AG08395 (cell line): ENCODE measurements around the gene RPUSD3.
"Not testable (repeated sequence)": the region's sequence is repeated elsewhere in the genome, so short reads cannot be mapped to it uniquely, and the experiment has no call there.

Source experiments
- DNase-seq: peaks from one replicate; pipeline ENCODE4 v3.0.0; 2012; ENCODE audit warnings: mixed read lengths, low spot score

RPUSD3 gene

GRCh38 chr3:9843715-9844438 lies at the start of gene RPUSD3:
RPUSD3 (minus strand) TSS chr3:9844008; CDS start chr3:9843990, 18 bp downstream.
- peak; percentile 100 for DNase-seq

DNA sequence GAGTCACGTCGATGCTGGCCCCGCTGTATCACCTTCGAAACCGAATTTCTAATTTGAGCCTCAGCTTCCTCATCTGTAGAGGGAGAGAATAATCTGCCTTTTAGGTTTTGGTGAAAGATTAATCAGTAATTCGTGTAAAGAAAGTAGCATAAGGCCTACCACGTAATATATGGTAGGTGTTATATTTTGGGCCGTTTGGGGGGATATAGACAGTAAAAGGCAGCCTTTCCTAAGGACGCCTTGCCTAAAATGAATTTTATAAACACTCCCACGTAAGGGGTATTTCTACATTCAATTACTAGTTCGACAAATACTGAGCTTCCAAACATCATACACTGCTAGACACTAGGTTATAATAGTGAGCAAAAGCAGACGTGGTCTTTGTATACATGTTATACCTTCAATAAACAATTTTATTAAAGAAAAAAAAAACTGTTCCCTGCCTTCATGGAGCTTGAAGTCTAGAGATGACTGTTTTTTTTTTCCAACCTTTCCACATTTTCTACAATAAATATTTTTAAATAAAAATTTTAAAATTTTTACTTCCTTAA lies 47.3 kb upstream of the RPUSD3 start:
- no peak for DNase-seq

DNA sequence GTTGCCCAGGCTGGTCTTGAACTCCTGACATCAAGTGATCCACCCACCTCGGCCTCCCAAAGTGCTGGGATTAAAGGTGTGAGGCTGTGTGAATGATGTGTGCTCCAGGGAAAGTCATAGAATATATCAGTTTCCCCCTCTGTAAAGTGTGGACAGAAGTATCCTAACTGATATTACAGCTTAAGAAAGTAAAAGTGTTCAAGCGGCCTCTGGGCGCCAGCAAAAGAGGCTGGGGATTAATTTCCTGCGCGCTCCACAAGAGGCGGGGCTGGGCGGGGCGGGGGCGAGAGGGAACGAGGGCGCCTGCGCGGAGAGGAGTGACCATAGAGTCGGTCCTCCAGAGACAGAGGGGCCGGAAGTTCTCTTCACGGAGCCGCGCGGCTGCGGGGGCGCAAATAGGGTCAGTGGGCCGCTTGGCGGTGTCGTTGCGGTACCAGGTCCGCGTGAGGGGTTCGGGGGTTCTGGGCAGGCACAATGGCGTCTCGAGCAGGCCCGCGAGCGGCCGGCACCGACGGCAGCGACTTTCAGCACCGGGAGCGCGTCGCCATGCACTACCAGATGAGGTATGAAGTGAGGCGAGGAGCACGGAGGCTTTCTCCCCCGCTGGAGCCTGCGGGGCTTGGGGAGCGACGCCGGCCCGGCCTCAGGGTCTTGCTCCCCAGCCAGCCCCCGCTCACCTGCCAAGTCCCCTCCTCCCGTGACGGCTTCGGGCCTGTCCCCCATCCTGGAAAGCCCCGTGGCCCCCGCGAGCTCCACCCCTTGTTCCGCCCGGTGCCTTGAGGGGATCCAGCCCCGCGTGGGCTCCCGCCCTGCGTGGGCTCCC lies 46.7 kb upstream of the RPUSD3 start, which contains the start of gene JAGN1:
TSS of gene JAGN1 (plus strand) at position 362 of the 823 bp plus-strand sequence. CDS start at position 475, 113 bp downstream.
- DNase-seq = peak; percentile 96

DNA sequence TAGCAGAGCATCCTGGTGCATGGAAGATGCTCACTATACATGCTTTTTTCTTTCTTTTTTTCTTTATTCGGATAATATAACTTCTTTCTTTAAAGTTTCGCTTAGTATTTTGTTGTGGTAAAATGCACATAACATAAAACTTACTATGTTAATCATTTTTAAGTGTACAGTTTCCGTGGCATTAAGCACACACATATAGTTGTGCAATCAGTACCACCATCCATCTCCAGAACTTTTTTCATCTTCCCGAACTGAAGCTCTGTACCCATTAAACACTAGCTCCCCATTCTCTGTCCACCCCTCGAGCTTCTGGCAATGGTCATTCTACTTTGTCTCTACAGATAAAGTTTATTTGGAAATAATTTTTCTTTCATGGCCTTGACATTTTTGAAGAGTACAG lies 45.6 kb upstream of the RPUSD3 start:
- DNase-seq = no peak

- no peak for DNase-seq
Measured at GRCh38 chr3:9888540-9888939, 44.7 kb upstream of the RPUSD3 start.

DNA sequence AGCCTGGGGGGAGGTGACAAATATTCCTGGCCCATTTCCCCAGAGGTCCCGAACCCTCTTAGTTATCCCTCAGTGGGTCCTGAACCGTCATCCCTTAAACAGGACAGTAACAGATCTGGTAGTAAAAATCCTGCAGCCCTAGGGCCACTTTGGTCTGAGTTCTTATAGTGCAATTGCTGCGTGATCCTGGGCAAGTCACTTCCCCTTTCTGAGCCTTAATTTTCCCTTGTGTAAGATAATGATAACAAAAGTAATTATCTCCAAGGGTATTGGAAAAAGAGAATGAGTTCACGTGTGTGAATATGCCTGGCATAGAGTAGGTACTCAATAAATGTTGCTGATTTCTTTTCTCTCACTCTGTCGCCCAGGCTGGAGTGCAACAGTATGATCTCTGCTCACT lies 43.7 kb upstream of the RPUSD3 start:
- DNase-seq = no peak

GRCh38 chr3:9886328-9886727 lies 42.5 kb upstream of the RPUSD3 start:
- no peak for DNase-seq

DNA sequence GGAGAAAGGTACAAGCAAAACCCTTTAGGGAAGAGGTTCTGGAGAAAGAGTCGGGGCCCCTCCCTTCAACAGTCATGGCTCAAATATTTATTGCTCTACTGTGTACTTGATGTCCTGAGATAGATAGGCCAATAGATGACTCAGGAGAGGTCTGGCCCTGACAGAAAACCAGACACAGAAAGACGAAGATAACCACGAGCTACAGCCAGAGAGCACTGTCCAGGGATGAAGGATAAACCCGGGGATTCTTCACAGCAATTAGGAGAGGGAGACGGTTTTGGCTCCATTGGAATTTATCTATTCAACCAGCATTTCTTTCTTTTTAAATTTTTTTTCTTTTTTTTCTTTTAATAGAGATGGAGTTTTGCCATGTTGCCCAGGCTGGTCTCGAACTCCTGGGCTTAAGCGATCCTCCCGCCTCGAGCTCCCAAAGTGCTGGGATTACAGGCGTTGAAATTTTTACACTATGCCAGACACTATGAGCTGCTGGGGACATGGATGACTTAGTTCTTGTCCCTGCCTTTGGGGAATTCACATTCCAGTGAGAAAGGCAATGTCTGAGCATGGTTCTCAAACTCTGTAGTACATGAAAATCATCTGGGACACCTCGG lies 40.9 kb upstream of the RPUSD3 start:
- DNase-seq = peak; percentile 85

- peak; percentile 44 for DNase-seq
Measured at GRCh38 chr3:9883706-9884554, 40.1 kb upstream of the RPUSD3 start.

GRCh38 chr3:9881441-9881840 lies 37.6 kb upstream of the RPUSD3 start:
- DNase-seq = no peak

DNA sequence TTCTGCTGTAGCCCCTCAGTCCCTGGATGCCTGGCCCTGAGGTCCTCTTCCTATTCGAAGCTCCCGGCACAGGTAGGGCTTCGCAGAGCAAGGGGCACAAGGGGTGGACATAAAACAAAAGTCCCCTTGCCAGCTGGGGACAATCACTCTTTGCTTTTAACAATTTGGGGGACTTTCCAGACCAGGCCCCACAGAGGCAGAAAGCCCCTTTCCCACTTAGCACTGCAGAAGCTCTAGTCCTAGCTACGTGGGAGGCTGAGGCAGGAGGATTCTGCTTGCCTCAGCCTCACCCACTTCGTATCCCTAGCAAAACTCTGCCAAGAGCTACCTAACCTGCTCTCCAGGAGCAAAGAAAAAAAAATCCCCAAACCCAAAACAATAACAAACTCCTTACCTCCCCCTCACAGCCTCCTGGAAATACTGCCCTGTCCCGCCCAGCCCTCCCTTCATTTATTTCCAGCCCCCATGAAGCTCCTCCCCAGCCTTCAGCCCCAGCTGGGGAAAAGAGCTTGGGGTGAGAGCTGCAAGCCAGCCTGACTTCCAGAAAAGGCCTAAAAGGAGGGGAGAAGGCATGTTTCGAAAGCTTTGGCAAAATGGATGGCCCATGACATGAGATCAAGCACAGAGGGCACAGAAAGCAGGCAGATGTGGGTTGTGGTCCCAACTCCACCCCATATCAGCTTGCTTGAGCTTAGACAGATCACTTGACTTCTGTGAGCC lies 36.2 kb upstream of the RPUSD3 start, which contains the start of gene CIDEC:
TSS of gene CIDEC (minus strand) at position 424 of the 720 bp plus-strand sequence. CDS start 1,767 bp downstream, outside the sequence.
- DNase-seq = no peak

DNA sequence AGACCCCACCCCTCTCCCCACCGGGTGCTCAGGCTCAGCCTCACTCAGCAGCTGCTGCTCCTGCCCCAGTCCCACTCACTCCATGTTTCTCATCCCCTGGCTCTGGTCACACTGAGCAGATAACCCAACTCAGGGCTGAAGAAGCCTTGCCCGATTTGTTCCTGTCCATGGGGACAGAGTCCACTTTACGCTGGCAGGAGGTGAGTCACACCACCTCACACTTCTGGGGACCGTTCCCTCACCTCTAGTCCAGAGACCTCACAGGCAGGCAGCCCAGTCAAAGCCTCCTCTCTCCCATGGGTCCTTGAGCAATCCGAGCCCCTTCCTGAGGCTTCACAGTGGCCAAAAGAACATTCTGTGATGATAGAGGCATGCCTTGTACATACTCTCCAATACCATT lies 34.9 kb upstream of the RPUSD3 start:
- DNase-seq = no peak

GRCh38 chr3:9876991-9877390 lies 33.2 kb upstream of the RPUSD3 start:
- DNase-seq = no peak

DNA sequence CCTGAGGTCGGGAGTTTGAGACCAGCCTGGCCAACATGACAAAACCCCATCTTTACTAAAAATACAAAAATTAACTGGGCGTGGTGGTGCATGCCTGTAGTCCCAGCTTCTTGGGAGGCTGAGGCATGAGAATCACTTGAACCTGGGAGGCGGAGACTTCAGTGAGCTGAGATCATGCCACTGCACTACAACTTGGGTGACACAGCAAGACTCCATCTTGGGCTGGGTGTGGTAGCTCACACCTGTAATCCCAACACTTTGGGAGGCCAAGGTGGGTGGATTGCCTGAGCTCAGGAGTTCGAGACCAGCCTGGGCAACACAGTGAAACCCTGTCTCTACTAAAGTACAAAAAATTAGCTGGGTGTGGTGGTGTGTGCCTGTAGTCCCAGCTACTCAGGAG lies 32.4 kb upstream of the RPUSD3 start:
- not testable (repeated sequence) for DNase-seq

DNA sequence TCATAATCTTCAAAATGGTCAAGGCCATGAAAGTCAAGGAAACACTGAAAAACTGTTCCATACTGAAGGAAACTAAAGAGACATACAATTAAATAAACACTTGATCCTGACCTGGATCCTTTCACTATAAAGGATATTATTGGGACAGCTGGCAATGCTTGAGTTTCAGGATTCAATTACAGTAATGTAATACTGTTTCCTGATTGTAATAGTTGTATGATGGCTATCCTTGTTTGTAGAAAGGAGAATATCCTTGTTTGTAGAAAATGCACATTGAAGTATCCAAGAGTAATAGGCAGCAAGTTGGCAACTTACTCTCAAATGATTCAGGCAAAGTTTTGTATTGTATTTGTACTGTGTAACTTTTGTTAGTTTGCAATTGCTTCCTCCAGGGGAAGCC lies 31.6 kb upstream of the RPUSD3 start:
- DNase-seq = no peak

DNA sequence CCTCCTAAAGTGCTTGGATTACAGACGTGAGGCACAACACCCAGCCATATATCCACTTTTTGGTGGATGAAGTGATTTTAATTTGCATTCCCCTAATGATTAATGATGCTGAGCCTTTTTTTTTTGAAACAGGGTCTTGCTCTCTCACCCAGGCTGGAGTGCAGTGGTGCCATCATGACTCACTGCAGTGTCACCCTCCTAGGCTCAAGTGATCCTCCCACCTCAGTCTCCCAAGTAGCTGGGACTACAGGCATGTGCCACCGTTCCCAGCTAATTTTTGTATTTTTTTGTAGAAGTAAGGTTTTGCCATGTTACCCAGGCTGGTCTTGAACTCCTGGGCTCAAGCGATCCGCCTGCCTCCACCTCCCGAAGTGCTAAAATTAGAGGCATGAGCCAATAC lies 28.3 kb upstream of the RPUSD3 start:
- DNase-seq = not testable (repeated sequence)

DNA sequence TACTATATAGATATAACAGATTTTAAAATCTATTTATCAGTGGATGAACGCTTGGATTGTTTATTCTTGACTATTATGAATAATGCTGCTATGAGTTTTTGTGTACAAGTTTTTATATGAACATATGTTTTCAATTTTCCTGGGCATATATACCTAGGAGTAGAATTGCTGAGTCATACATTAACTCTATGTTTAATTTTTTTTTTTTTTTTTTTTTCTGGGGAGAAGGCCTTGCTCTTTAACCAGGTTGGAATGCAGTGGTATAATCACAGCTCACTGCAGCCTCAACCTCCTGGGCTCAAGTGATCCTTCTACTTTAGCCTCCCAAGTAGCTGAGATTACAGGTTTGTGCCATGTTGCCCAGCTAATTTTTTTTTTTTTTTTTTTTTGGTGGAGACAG lies 27.2 kb upstream of the RPUSD3 start:
- peak; percentile 24 for DNase-seq

- DNase-seq = no peak
Measured at GRCh38 chr3:9869955-9870354, 26.1 kb upstream of the RPUSD3 start.

- no peak for DNase-seq
Measured at GRCh38 chr3:9867106-9867505, 23.3 kb upstream of the RPUSD3 start.

GRCh38 chr3:9866639-9867038 lies 22.8 kb upstream of the RPUSD3 start:
- DNase-seq = no peak
